Measurements from ENCODE around the gene UGT1A10. TPM values are rescaled to one million over a fixed set of nuclear protein-coding genes. Genes with fewer than 3 reads are reported as not detected.

The UGT1A10 gene
- total and polyA plus RNA-seq, 2 donors (not counting 3 experiments of a cell fraction or from before 2014, with no cell fraction given), result not detected

DNA sequence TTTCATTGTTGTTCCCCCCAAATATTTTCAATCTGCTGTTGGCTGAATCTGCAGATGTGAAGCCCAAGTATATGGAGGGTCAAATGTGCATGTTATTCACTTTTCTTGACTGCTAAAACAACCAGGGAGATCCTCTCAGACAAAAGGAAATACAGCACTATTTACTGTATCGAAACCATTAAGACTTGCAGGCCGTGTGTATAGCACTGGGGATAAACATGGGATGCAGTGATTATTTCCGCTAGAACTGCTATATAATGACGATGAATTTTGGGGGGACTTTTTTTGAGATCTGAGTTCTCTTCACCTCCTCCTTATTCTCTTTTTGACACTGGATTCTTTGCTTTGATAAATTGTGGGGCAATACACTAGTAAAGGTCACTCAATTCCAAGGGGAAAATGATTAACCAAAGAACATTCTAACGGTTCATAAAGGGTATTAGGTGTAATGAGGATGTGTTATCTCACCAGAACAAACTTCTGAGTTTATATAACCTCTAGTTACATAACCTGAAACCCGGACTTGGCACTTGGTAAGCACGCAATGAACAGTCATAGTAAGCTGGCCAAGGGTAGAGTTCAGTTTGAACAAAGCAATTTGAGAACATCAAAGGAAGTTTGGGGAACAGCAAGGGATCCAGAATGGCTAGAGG is 120.3 kb downstream of the UGT1A10 start:
- Histone ChIP-seq H3K79me2 (ENCODE audit: control insufficient read depth, insufficient read depth, low read length) (no peaks in the 10 kb centered on the region), H3K4me2 (ENCODE audit: insufficient read depth, low read length) (no peak overlapping the region), H3K9me1 (replicated peaks; ENCODE audit: control insufficient read depth, extremely low read depth, insufficient read depth, low read length) (no peaks in the 10 kb centered on the region), H3K27ac (ENCODE audit: insufficient read depth, low read depth, low read length) (no peak overlapping the region), H3K9me3 (replicated peaks; ENCODE audit: control insufficient read depth, insufficient read depth, low read length) (no peaks in the 10 kb centered on the region), H3K4me3 (replicated peaks in 1 of 3; ENCODE audit: insufficient read depth in 1 of 3, low read depth in 1 of 3, low read length in 3 of 3) (no peak overlapping the region), H3K4me1 (ENCODE audit: control insufficient read depth, extremely low read depth, insufficient read depth, low read length) (no peaks in the 10 kb centered on the region), H3K9ac (replicated peaks; ENCODE audit: extremely low read depth, insufficient read depth, low read length) (no peak overlapping the region), H3K27me3 (ENCODE audit: control insufficient read depth in 2 of 2, insufficient read depth in 2 of 2, low read length in 2 of 2) (peaks cover 0 to 3% of the 10 kb centered on the region in 2 experiments), H2AFZ (ENCODE audit: low read depth, low read length) (no peak overlapping the region), H4K20me1 (replicated peaks; ENCODE audit: control insufficient read depth, extremely low read depth, insufficient read depth, low read length) (no peaks in the 10 kb centered on the region), H3K36me3 (ENCODE audit: control insufficient read depth in 2 of 2, extremely low read depth in 1 of 2, insufficient read depth in 2 of 2, low read length in 2 of 2) (no peaks in the 10 kb centered on the region)
- ChIA-PET POLR2A (no interaction called here), CTCF (no interaction called here)
- FAIRE-seq (no peak), DNase-seq (ENCODE audit: low read depth, low spot score) (no peak)
- intact Hi-C loops (cut with micrococcal nuclease), result no loop called here
- dilution Hi-C loops (cut with MboI; ENCODE audit: extremely low pct_ligation_motif_present, low sequenced_read_pairs), result no loop called here
- no TSS peak for BruUV-seq (replicated peaks)
- TF ChIP-seq JUN (IDR thresholded peaks at IDR 0.05; ENCODE audit: borderline replicate concordance, insufficient read depth, insufficient read length, low read depth) (no peak), EZH2 (IDR thresholded peaks at IDR 0.05; ENCODE audit: borderline replicate concordance, low read depth, low read length, severe bottlenecking) (no peak), GATA2 (IDR thresholded peaks at IDR 0.05; ENCODE audit: insufficient read depth, insufficient read length, low read depth, low read length) (no peak), POLR2AphosphoS5 (IDR thresholded peaks at IDR 0.05; ENCODE audit: insufficient read depth, low read depth, low read length) (no peak), FOS (IDR thresholded peaks at IDR 0.05; ENCODE audit: borderline replicate concordance, insufficient read depth, low read length) (no peak), MYC (IDR thresholded peaks at IDR 0.05; ENCODE audit: low read depth, low read length) (no peak), POLR2A (IDR thresholded peaks at IDR 0.05; ENCODE audit: low read depth, low read length) (no peak)
- TF ChIP-seq, protein P1, sequence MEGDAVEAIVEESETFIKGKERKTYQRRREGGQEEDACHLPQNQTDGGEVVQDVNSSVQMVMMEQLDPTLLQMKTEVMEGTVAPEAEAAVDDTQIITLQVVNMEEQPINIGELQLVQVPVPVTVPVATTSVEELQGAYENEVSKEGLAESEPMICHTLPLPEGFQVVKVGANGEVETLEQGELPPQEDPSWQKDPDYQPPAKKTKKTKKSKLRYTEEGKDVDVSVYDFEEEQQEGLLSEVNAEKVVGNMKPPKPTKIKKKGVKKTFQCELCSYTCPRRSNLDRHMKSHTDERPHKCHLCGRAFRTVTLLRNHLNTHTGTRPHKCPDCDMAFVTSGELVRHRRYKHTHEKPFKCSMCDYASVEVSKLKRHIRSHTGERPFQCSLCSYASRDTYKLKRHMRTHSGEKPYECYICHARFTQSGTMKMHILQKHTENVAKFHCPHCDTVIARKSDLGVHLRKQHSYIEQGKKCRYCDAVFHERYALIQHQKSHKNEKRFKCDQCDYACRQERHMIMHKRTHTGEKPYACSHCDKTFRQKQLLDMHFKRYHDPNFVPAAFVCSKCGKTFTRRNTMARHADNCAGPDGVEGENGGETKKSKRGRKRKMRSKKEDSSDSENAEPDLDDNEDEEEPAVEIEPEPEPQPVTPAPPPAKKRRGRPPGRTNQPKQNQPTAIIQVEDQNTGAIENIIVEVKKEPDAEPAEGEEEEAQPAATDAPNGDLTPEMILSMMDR (IDR thresholded peaks at IDR 0.05; ENCODE audit: extremely low read depth in 1 of 2, insufficient read depth in 1 of 2, low read depth in 1 of 2, low read length in 2 of 2), result no peak
- TF ChIP-seq, protein P2, sequence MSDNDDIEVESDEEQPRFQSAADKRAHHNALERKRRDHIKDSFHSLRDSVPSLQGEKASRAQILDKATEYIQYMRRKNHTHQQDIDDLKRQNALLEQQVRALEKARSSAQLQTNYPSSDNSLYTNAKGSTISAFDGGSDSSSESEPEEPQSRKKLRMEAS (IDR thresholded peaks at IDR 0.05; ENCODE audit: insufficient read depth, insufficient read length), result no peak
